H1 (cell line): ENCODE data around the gene CLBA1. TPM values are rescaled to one million over a fixed set of nuclear protein-coding genes. Genes with fewer than 3 reads are reported as not detected.

Source experiments
- CTCF ChIA-PET: fragments of 300-600 bp; sonication (Branson Sonifier 250); formaldehyde crosslinking; loops from one replicate; lab custom pipeline; 2021; ENCODE audit not compliant: partially characterized antibody; lab: Charles Lee
- POLR2A ChIA-PET: fragments of 300-600 bp; sonication (Branson Sonifier 250); formaldehyde crosslinking; loops from one replicate; lab custom pipeline; 2021; ENCODE audit warnings: inconsistent platforms; ENCODE audit not compliant: partially characterized antibody; lab: Charles Lee
- DNase-seq, 2 experiments: peaks; one replicate each; pipeline versions ENCODE4 v3.0.0 to v3.0.0-alpha.2; 2010 to 2022; ENCODE audit warnings: low spot score in 2 of 2, low read depth in 1 of 2, mixed read lengths in 1 of 2
- FAIRE-seq: peaks from 2 replicates; lab custom pipeline; 2011; peaks lifted over from hg19 to GRCh38; lab: Jason Lieb, UNC
- H2AFZ ChIP-seq: 2 replicates; pipeline ENCODE4 v1.8.1; 2012; ENCODE audit warnings: low read length, inconsistent platforms
- H2AK5ac ChIP-seq: 2 replicates; pipeline ENCODE4 v1.6.1; 2013; ENCODE audit warnings: low read depth, low read length
- H2BK120ac ChIP-seq: replicated peaks from 2 replicates; pipeline ENCODE3; 2013; ENCODE audit warnings: low read depth, low read length, inconsistent platforms
- H2BK12ac ChIP-seq: 2 replicates; pipeline ENCODE4 v1.6.1; 2013; ENCODE audit warnings: low read depth, low read length
- H2BK15ac ChIP-seq: 2 replicates; pipeline ENCODE4 v1.6.1; 2013; ENCODE audit warnings: low read length
- H2BK20ac ChIP-seq: 2 replicates; pipeline ENCODE4 v1.6.1; 2013; ENCODE audit warnings: low read length
- H2BK5ac ChIP-seq: 2 replicates; pipeline ENCODE4 v1.6.1; 2013; ENCODE audit warnings: low read depth, low read length
- H3K14ac ChIP-seq: 2 replicates; pipeline ENCODE4 v1.6.1; 2013; ENCODE audit warnings: inconsistent platforms; ENCODE audit not compliant: insufficient read length
- H3K18ac ChIP-seq: 2 replicates; pipeline ENCODE4 v1.6.1; 2013; ENCODE audit warnings: low read length; ENCODE audit errors: extremely low read depth
- H3K23ac ChIP-seq: 2 replicates; pipeline ENCODE4 v1.6.1; 2013; ENCODE audit warnings: inconsistent platforms; ENCODE audit not compliant: insufficient read length
- H3K23me2 ChIP-seq: 2 replicates; pipeline ENCODE4 v1.6.1; 2013; ENCODE audit warnings: low read depth, low read length
- H3K27ac ChIP-seq: 2 replicates; pipeline ENCODE4 v1.6.1; 2011; ENCODE audit warnings: low read depth, low read length, inconsistent platforms
- H3K27me3 ChIP-seq, 4 experiments: replicated peaks in 1 of 4; 1 replicate in 1 of 4; 2 replicates in 3 of 4; pipeline versions ENCODE4 v1.6.1 to v1.8.1; 2011 to 2013; ENCODE audit warnings: low read length in 3 of 4, mild to moderate bottlenecking in 3 of 4, inconsistent platforms in 2 of 4, mixed read lengths in 2 of 4, moderate library complexity in 1 of 4; ENCODE audit not compliant: control insufficient read depth in 3 of 4, insufficient read depth in 3 of 4; ENCODE audit errors: extremely low read depth in 1 of 4
- H3K36me3 ChIP-seq, 4 experiments: 2 replicates each; pipeline versions ENCODE4 v1.6.1 to v1.8.1; 2011 to 2013; ENCODE audit warnings: mild to moderate bottlenecking in 4 of 4, low read length in 3 of 4, moderate library complexity in 2 of 4, control low read depth in 1 of 4, inconsistent platforms in 1 of 4; ENCODE audit not compliant: insufficient read depth in 4 of 4, control insufficient read depth in 2 of 4
- H3K4ac ChIP-seq: replicated peaks from 2 replicates; pipeline ENCODE3; 2013; ENCODE audit warnings: low read length, low read depth, mixed read lengths, inconsistent platforms; ENCODE audit not compliant: insufficient read length
- H3K4me1 ChIP-seq, 4 experiments: replicated peaks in 1 of 4; 1 replicate in 1 of 4; 2 replicates in 3 of 4; pipeline versions ENCODE4 v1.6.1 to v1.8.1; 2011 to 2013; ENCODE audit warnings: low read length in 3 of 4, inconsistent platforms in 2 of 4, mixed read lengths in 1 of 4; ENCODE audit not compliant: insufficient read depth in 4 of 4, control insufficient read depth in 3 of 4
- H3K4me2 ChIP-seq, 2 experiments: 2 replicates each; pipeline versions ENCODE4 v1.6.1 to v1.8.1; 2011 to 2013; ENCODE audit warnings: low read depth in 2 of 2, low read length in 2 of 2, control low read depth in 1 of 2, inconsistent platforms in 1 of 2, mild to moderate bottlenecking in 1 of 2; ENCODE audit not compliant: insufficient read depth in 1 of 2
- H3K4me3 ChIP-seq, 4 experiments: fragments of 200-600, 300-600 bp in 1 of 4; sonication (generic), shearing (Covaris generic), sonication (Bioruptor Twin) in 1 of 4; 2 replicates each; pipeline versions ENCODE4 v1.5.1 to v1.8.1; 2011 to 2016; ENCODE audit warnings: low read length in 4 of 4, low read depth in 3 of 4, control low read depth in 2 of 4, inconsistent platforms in 2 of 4, mild to moderate bottlenecking in 2 of 4, mixed read lengths in 1 of 4, moderate library complexity in 1 of 4; ENCODE audit not compliant: insufficient read depth in 2 of 4; ENCODE audit errors: extremely low read depth in 1 of 4
- H3K56ac ChIP-seq: replicated peaks from 2 replicates; pipeline ENCODE3; 2013; ENCODE audit warnings: low read depth, mild to moderate bottlenecking, mixed read lengths, low read length, inconsistent platforms; ENCODE audit not compliant: insufficient read length
- H3K79me1 ChIP-seq: 2 replicates; pipeline ENCODE4 v1.6.1; 2013; ENCODE audit warnings: low read depth, low read length, control low read depth
- H3K79me2 ChIP-seq, 2 experiments: 2 replicates each; pipeline versions ENCODE4 v1.6.1 to v1.8.1; 2012 to 2013; ENCODE audit warnings: low read length in 2 of 2, mild to moderate bottlenecking in 2 of 2, inconsistent platforms in 1 of 2; ENCODE audit not compliant: insufficient read depth in 2 of 2, control insufficient read depth in 1 of 2
- H3K9ac ChIP-seq, 4 experiments: replicated peaks in 1 of 4; 1 replicate in 1 of 4; 2 replicates in 3 of 4; pipeline versions ENCODE4 v1.6.1 to v1.8.1; 2011 to 2013; ENCODE audit warnings: low read depth in 3 of 4, low read length in 3 of 4, control low read depth in 2 of 4, mild to moderate bottlenecking in 2 of 4, moderate library complexity in 2 of 4, inconsistent platforms in 1 of 4; ENCODE audit errors: extremely low read depth in 1 of 4
- H3K9me3 ChIP-seq, 2 experiments: 2 replicates each; pipeline versions ENCODE4 v1.6.1 to v1.8.1; 2012 to 2013; ENCODE audit warnings: mild to moderate bottlenecking in 2 of 2, moderate library complexity in 2 of 2, control low read depth in 1 of 2, inconsistent platforms in 1 of 2, low read depth in 1 of 2, low read length in 1 of 2, mixed read lengths in 1 of 2; ENCODE audit not compliant: insufficient read depth in 2 of 2
- H4K20me1 ChIP-seq, 2 experiments: replicated peaks in 1 of 2; 2 replicates each; pipeline versions ENCODE3 to v1.8.1; 2011 to 2013; ENCODE audit warnings: inconsistent platforms in 2 of 2, low read length in 2 of 2, mild to moderate bottlenecking in 1 of 2; ENCODE audit not compliant: insufficient read depth in 2 of 2, control insufficient read depth in 1 of 2
- H4K5ac ChIP-seq: 2 replicates; pipeline ENCODE4 v1.6.1; 2013; ENCODE audit warnings: low read length, low read depth, mixed read lengths, inconsistent platforms; ENCODE audit not compliant: insufficient read length
- H4K8ac ChIP-seq: 2 replicates; pipeline ENCODE4 v1.8.0; 2013; ENCODE audit warnings: mild to moderate bottlenecking, moderate library complexity, low read length, inconsistent platforms; ENCODE audit not compliant: insufficient read depth; ENCODE audit errors: extremely low read depth
- H4K91ac ChIP-seq: replicated peaks from 2 replicates; pipeline ENCODE3; 2013; ENCODE audit warnings: low read length, mixed read lengths, inconsistent platforms; ENCODE audit not compliant: insufficient read length
- CBX5 ChIP-seq: fragments of 300-800, 300-1000 bp; sonication (generic); IDR thresholded peaks from 2 replicates; pipeline ENCODE4 v1.7.1; 2016; ENCODE audit warnings: antibody characterized with exemption, low read length, low read depth
- HDAC2 ChIP-seq, 2 experiments: fragments of 300-600 bp in 1 of 2; sonication (generic) in 1 of 2; IDR thresholded peaks; 2 replicates each; pipeline ENCODE4 v1.6.1; 2011 to 2012; ENCODE audit warnings: low read depth in 2 of 2, low read length in 2 of 2, mild to moderate bottlenecking in 2 of 2, moderate library complexity in 2 of 2, borderline replicate concordance in 1 of 2, inconsistent platforms in 1 of 2
- WGBS, 2 experiments: shearing (Covaris generic) in 1 of 2; methylation state at CpG; one replicate each; pipeline versions ENCODE4 v1.1.6 to v1.1.7; 2013 to 2015; ENCODE audit warnings: low lambda C conversion rate in 2 of 2, mixed read lengths in 2 of 2, inconsistent platforms in 1 of 2, low coverage in 1 of 2, missing lambda C conversion rate in 1 of 2; ENCODE audit not compliant: insufficient replicate concordance in 2 of 2, insufficient coverage in 1 of 2, insufficient read length in 1 of 2; ENCODE audit errors: extremely low coverage in 1 of 2, missing lambda C conversion rate in 1 of 2; 5-methylcytosine and 5-hydroxymethylcytosine counted together
- polyA plus RNA-seq, 7 experiments: library from polyadenylated mRNA; depleted of rRNA in 3 of 7; stranded (reverse) in 5 of 7; unstranded in 2 of 7; fragments of >200 nt in 5 of 7; fragments of 200-250 nt in 2 of 7; gene quantifications; 1 replicate in 5 of 7; 2 replicates in 1 of 7; 4 replicates in 1 of 7; pipeline versions ENCODE4 v1.2.1 to v1.2.3, GENCODE V29; 2011 to 2013; ENCODE audit warnings: missing spikeins in 2 of 7, mixed read lengths in 2 of 7
- total RNA-seq: library from RNA; stranded (reverse); fragmentation: NEBNext Ultra II Directional; extraction: Animal tissue kit (Norgen Biotek cat#: 25700); gene quantifications from 2 replicates; pipeline ENCODE4 v1.2.1, GENCODE V29; 2021

The CLBA1 gene
- total and polyA plus RNA-seq, 2 of the 8 experiments (the other 6 are each of a cell fraction or from before 2014, with no cell fraction given) = 1.6 to 2.4 TPM

GRCh38 chr14:104966981-104967385 lies 18.6 kb upstream of the CLBA1 start:
- Histone ChIP-seq H3K14ac (no peak overlapping the region), H3K4me2 (peak overlapping the region; percentile 67 to 98), H2BK120ac (no peak overlapping the region), H2BK20ac (no peak overlapping the region), H2AK5ac (no peak overlapping the region), H3K9me3 (no peaks in the 10 kb centered on the region), H4K20me1 (no peaks in the 10 kb centered on the region), H3K27ac (no peak overlapping the region), H3K79me2 (no peaks in the 10 kb centered on the region), H3K18ac (peak overlapping the region; percentile 55; the same call in 1 of the 2 replicates), H3K56ac (no peak overlapping the region), H3K23me2 (peaks cover 5% of the 10 kb centered on the region), H2BK15ac (no peak overlapping the region), H4K91ac (peak overlapping the region; percentile 85), H2AFZ (no peak overlapping the region; the same call in 1 of the 2 replicates), H3K36me3 (no peaks in the 10 kb centered on the region)
- POLR2A ChIA-PET = interaction anchor here (1.2 kb wide), 1 partner anchor 123 kb away, joined by 3 read pairs; no protein-coding TSS in a partner anchor
- FAIRE-seq (no peak), DNase-seq (no peak)
- CTCF ChIA-PET = interaction anchor here (0.7 to 11.5 kb wide), 5 partner anchors 10 to 78 kb away, joined by 3 to 161 read pairs (median 5); no protein-coding TSS in a partner anchor
- TF ChIP-seq HDAC2 (IDR thresholded peaks at IDR 0.05; ENCODE audit: borderline replicate concordance in 1 of 2, low read depth in 2 of 2, low read length in 2 of 2) (no peak), CBX5 (no peak)
- TF ChIP-seq, all 59 proteins: peak for 0
- H4K5ac ChIP-seq = no peak overlapping the region
- no peak overlapping the region for H3K4ac ChIP-seq
- 65% methylated on average over 8 of the region's 8 CpGs; no CpG with 5 or more reads in 1 of the 2 experiments for WGBS, 2 experiments
- peaks cover 0 to 13% (median 6%) of the 10 kb centered on the region in 4 experiments; a peak in 3 of 7 replicates for H3K27me3 ChIP-seq
- no peaks in the 10 kb centered on the region for H3K79me1 ChIP-seq
- no peak overlapping the region; a peak in 1 of 7 replicates for H3K9ac ChIP-seq
- peaks cover 0 to 25% (median 15%) of the 10 kb centered on the region in 4 experiments; a peak in 6 of 7 replicates for H3K4me1 ChIP-seq
- no peak overlapping the region for H4K8ac ChIP-seq
- H2BK5ac ChIP-seq = 0 out of 2 replicates have a peak overlapping the region, but pooled peaks have one; percentile 69
- peak overlapping the region; percentile 20 to 56 (median 36); a peak in 7 of 8 replicates for H3K4me3 ChIP-seq
- H2BK12ac ChIP-seq = peak overlapping the region; percentile 77; the same call in 1 of the 2 replicates
- no peak overlapping the region for H3K23ac ChIP-seq
